NCI-H2107 (cell line): ENCODE results near the gene COX17.

ENCODE experiments used
- DNase-seq: peaks from one replicate; lab custom pipeline; 2025; lab: John Stamatoyannopoulos, UW

The COX17 gene

DNA sequence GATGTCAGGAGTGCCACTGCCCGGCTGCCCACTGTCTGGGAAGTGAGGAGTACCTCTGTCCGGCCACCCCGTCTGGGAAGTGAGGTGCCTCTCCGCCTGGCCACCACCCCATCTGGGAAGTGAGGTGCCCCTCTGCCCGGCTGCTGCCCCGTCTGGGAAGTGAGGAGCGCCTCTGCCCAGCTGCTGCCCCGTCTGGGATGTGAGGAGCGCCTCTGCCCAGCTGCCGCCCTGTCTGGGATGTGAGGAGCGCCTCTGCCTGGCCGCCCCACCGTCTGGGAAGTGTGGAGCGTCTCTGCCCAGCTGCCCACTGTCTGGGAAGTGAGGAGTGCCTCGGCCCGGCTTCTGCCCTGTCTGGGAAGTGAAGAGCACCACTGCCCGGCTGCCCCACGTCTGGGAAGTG is 3.3 kb downstream of the COX17 start:
- no peak for DNase-seq

- no peak for DNase-seq
Observed at GRCh38 chr3:119672776-119673175, 4.4 kb downstream of the COX17 start.

DNA sequence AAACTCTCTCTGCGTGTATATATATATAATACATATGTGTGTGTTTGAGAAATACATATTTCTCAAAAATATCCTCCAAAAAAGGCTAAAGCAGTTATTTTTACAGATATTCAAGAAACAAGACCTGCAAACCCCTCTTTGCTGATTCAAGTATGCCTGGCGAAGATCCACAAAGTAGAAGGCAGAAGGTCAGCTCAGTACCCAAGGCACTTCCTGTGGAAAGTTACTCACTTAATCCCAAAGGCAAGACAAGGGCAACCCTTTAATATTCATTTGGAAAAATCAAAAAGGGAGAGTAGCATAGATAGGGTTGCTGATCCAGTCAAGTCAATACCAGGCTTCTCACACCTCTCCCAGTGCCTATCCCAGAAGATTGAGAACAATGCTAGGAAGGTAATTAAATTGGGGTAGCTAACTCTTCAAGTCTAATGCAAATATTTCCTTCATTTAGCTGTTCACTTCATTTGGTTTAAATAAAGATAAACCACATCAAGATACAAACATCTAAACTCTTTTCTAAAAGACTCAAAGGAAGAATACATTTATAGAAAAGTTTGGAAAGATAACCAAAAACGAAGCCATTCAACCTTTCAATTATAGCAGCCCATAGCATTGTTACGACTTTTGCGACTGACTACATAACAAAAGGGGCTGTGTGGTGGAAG is 7.2 kb downstream of the COX17 start:
- DNase-seq: no peak

GRCh38 chr3:119665954-119666559 is 11.1 kb downstream of the COX17 start:
- DNase-seq: no peak

DNA sequence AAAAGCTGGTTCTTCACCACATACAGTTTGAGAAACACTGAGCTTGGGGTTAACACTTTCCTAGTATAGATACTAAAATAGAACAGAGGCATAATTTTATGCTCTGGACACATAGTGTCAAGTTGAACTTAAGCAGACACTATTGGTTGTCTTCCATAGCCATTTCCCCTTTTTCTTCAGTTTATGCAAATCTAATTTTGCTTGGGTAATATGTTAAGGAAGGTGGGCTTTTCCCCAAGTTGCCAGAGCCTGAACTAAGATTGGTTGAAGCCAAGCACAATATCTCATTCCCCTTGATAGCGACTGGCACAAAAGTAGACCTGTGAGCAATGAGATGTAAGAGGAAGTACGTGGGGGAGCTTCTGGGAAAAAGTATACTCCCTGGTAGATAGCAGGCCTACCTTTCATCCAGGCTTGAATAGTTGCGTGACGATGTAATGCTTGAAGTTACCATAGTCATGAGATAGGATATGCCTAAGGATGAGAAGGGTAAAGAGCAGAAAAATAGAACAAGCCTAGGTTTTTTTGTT is 12.3 kb downstream of the COX17 start:
- DNase-seq: no peak

- no peak for DNase-seq
Observed at GRCh38 chr3:119664370-119664769, 12.8 kb downstream of the COX17 start.

GRCh38 chr3:119663885-119664284 is 13.3 kb downstream of the COX17 start:
- no peak for DNase-seq

GRCh38 chr3:119662604-119663373 is 14.4 kb downstream of the COX17 start:
- no peak for DNase-seq

DNA sequence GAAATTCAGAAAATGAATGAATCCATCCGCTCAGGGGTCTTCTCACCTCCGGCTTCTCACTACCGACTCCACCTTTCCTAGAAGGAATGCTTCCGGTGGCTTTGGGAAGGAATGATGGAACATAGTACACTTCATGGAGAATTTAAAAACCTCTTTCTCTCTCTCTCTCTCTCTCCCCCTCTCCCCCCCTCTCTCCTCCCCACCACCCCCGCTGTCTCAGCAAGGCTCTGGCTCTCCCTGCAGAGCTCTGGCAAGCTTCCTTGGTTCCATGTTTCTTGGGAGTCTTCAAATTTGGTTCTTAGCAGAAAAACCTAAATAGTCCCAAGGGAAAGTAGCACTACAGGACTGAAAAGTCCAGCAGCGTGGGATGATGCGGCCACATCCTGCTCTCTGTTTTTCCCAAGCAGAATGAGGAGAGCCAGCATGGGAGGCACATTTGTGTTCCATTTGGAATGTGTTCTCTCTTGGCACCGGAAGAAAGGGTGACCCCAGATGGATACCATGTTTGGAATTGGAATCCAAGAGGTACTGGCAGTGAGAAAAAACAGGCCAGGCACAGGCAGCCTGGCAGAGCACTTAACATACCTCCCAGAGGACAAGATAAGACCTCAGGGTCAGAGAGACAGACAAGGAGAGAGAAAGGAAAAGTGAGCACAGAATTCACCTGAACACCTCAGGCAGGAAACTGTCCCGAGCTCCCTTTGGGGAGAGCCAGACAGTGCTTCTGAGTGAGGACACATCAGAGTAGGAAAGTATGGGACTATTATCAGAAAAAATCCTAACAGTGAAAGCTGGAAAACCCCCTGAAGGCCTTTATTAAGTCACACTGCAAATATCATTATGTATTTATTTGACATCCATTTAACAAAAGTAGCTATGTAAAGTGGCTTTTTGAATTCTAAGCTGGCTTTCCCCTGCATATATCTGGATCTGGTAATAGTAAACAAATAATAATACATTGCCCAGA is 16.4 kb downstream of the COX17 start, which contains the start of gene POPDC2:
Gene POPDC2, minus strand, starts transcription at position 116 of the 967 bp plus-strand sequence. CDS start 166 bp downstream, outside the sequence.
- no peak for DNase-seq

GRCh38 chr3:119659606-119660291 is 17.5 kb downstream of the COX17 start:
- no peak for DNase-seq

DNA sequence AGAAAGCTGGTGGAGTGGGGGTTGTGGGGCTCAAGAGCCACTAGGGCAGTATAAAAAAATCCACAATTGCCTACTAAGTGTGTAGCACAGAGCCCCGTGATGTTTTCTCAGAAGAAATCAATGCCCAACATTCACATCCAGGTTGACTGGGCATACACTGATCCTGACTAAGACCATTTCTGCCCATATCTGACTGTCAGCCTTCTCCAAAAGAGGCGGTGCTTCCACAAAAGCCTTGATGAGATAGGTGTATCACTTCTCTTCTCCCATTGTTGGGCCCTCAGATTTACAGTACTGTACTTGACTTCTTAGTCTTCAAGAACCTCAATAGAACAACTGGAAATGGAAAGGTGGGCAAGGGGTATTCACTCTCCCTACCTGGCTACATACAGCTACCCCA is 18.2 kb downstream of the COX17 start:
- DNase-seq: no peak

GRCh38 chr3:119657887-119658702 is 19.1 kb downstream of the COX17 start:
- no peak for DNase-seq

- no peak for DNase-seq
Observed at GRCh38 chr3:119653876-119654275, 23.3 kb downstream of the COX17 start.

DNA sequence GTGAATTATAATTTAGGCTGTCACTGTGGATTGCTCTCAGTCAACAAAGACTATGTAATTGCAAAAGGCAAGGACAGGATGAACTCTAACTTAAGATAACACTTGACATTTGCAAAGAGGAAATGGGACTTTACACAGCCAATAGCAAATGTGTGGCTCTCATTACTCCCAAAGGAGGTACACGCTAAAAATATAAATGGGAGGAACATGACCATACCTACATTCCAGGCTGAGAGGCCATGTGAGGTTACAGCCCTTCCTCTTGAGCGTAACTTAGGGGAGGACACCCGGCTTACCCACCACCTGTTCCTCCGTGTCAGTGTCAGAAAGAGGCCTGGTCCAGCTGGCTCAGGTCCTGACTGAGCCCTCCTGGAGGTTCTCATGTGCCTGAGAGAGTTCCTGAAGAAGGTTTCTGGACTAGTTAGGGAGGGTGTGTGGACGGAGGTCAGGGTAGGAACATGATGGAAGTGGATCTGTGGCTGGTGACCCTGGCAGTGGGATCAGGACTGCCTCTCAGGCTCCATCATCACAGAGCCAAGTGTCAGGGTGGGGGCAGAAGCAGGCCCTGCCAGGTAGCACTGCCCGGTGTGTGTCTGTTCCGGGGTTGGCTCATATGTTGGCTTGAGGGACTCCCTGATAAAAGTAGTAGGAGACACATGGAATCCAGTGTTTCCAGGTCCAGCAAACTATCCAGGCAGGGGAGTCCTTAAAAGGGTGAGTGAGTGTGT is 24.7 kb downstream of the COX17 start:
- DNase-seq: no peak

DNA sequence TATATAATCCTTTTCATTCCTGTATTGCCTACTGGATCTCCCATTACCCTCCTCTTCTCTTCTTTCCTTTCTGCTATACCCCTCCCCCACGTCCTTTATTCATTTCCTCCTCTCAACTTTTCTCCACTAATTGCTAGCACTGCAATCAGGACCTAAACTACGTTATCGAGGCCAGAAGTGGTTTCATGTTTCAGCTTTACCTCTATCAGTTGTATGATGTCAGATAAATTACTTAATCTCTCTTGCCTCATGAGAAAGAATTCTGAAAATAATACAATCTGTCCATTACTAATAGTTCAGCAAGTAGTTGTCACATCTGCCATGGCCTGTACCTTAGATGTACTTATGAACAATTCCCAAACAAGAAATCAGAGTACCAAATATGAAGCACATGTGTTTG is 27.4 kb downstream of the COX17 start:
- DNase-seq: no peak

DNA sequence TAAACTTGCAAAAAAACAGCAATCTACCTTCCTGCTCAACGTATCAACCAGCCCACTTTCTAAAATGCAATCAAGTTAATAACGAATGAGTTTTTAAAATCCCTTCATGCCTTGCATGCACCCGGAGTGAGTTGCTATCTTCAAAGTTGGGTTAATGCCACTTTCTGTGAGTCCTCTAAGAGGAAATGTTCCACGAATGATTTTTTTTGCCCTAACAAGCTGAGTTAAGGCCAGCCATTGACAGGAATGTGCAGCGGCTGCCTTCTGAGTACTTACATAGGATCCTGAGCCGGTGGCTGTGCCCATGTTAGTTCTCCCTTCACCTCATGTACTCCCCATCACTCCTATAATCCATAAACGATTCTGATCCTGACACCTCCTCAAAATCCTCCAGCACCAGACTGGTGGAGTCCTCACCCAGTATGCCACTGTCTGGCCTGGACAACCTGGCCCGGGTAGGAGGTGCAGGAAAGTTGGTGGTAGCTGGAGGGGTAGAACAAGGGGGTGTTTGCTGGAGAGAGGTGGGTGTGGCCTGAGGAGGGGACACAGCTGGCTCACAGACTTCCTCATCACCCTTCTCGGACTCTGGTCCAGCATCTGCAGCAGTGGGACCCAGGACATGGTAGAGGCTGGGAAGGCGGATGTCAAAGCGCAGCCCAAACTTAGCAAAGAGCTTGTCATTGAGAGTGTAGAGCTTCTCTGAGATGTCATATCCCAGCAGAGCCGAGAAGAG is 29.2 kb downstream of the COX17 start:
- DNase-seq: no peak

GRCh38 chr3:119647171-119647570 is 30.0 kb downstream of the COX17 start:
- DNase-seq: no peak

DNA sequence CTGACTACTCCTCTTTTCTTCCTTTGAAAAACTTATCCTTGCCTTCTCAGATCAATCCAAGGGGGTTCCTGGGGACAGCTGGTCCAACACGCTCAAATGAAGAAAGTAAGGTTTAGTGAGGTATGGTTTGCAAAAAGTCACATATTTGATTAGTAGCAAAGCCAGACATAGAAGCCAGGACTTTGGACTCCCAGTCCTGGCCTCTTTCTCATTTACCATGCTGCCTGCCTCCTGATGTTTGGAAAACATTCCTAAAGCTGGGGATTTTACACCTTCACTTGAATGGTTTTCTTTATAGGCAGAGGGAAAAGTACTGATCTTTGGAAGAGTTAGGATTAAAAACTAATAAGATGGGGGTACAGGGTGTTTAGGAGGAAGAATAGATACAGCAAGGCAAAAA is 31.4 kb downstream of the COX17 start:
- no peak for DNase-seq

DNA sequence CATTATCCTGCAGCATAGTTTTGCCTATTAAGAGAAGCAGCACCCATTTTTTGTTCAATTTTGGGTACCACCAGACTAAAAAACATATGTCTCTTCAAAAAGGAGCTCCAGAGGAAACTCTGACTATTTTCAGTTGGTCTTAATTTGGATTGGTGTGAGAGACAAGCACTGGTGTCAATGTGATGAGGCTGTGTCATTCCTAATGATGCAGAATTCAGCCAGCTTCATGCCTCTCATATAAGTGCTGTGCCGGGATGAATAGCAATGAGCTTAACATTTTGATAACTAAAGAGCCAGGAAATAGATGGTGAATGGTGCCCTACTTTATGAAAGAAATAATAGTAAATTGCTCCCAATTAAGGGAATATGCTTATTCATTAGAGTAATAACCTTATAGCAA is 32.7 kb downstream of the COX17 start:
- DNase-seq: no peak
